Measurements from ENCODE around the gene FKBP1A.

FKBP1A gene
- 81.8 to 246 (median 122) reads per million in 18 experiments for total RNA-seq

DNA sequence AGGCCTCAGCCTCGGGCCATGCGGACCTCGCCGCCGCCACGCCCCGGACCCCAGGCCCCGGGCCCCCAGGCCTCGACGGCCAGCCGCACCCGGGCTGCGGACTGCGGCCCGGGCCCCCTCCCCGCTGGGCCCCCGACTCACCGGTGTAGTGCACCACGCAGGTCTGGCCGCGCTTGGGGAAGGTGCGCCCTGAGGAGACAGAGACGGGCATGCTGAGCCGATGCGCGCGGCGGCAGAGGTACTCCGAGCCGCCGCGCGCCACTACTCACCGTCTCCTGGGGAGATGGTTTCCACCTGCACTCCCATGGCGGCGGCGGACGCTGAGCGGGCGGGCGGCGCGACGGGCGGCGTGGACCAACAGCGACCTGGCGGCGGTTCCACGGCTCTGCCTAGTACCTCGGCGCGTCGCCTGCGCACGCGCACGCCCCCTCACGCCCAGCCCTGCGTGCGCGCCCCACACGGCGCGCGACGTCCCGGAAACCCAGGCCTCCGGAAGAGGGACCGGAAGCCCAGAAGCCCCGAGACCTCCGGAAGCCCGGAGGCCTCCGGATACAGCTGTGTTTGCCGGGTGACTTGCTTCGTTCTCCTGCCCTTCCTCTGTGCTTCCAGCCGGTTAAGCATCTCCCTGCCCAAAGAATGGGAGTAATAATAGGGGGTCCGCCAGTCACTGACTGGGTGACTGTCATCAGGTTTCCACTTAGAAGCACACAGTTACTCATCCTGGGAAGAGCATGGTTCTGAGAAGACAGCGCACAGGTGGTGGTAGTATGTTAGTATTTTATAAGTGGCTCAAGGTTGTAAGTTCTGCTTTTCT is at the start of gene FKBP1A:
TSS of gene FKBP1A (minus strand) at position 362 of the 814 bp plus-strand sequence. CDS start at position 306, 56 bp downstream.
- DNase-seq = peak; percentile 94 to 96

DNA sequence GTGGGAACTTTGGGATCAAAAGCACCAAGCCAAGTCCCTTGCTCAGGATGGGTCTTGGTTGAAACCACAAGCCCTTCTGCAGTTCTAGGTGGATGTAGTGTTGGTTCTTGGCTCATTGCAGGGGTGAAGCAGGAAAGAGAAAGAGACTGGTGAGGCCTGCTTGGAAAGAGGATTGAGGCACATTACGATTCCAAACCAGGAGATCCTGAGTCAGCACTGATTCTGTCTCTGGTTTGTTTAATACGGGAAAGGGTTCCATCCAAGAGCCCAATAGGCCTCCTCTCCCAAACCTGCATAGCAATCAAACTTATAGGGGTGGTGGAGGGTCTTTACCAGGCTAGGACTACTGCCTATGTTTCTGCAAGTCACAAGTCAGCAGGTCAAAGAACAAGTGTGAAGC is 49.5 kb upstream of the FKBP1A start:
- DNase-seq = no peak

DNA sequence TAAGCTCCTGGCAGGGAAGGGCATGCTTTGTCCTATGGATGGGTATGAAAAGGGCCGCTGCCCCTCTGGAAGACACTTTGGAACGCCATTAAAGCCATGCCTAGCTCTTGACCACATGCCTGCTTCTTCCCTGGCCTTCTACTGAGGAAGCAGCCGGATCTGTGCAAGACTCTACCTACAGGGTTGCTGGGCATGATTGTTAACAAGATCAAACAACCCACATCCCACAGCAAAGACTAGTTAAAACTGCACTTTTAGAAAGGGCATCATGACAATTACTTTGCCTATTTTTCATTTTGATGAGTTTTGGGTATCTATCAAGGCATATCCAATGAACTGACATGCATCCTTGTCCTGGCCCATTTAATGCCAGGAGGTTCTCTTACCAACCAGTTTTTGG is 48.3 kb upstream of the FKBP1A start:
- DNase-seq = no peak

DNA sequence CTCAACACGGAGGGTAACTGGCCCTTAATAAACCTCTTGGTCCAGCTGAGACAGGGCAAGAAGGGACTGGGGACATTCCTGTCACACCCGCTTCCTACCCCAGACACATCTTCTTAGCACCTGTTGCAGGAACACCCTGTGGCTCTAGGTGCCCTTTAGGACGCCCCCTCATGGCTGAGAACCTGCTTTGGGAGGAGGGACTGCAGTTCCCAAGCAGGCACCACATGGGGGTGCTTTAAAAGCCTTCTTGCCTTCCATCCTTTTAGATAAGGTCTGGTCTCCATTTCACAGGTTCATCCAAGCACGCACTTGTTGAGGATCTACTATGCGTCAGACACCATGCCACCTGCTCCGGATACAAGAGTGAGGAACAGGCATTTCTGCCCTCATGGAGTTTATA is 47.2 kb upstream of the FKBP1A start:
- peak in 1 of 2 donors; percentile 24 for DNase-seq

GRCh38 chr20:1438361-1438760 is 45.5 kb upstream of the FKBP1A start:
- peak in 1 of 2 donors; percentile 8 for DNase-seq

- DNase-seq = peak; percentile 70 to 84
These were observed 44.5 kb upstream of the FKBP1A start for GRCh38 chr20:1437235-1437904.

GRCh38 chr20:1436263-1436662 is 43.4 kb upstream of the FKBP1A start:
- no peak for DNase-seq

- no peak for DNase-seq
These were observed 42.5 kb upstream of the FKBP1A start for GRCh38 chr20:1435337-1435699.

DNA sequence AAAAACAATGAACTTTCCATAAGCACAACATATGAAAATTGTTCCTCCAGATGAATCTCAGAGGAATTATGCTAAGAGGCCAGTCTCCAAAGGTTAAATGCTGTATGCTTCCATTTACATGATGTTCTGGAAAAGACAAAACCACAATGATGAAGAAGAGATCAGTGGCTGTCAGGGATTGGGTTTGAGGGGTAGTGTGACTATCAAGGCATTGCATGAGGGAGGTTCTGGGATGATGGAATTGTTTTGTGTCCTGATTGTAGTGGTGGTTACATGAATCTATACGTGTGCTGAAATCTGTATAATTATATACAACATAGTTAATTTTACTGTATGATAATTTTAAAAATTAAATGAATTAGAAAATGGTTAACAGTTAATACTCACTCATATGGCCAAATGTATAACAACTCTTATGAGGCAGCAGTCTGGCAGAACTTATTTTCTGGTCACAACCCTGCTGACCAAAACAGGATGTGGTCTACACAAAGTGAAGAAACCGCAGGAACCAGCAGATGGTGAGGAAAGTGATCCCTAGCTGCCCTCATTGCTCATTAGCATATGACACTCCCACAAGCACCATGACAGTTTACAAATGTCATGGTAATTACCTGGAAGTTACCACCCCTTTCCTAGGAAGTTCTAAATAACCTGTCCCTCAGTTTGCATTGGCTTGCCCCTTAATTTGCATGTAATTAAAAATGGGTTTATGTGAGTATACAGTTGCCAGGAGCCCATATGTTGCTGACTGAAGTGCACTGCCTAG is 41.9 kb upstream of the FKBP1A start:
- peak; percentile 92 for DNase-seq

- no peak for DNase-seq
These were observed 38.3 kb upstream of the FKBP1A start for GRCh38 chr20:1431158-1431557.

GRCh38 chr20:1430004-1430451 is 37.2 kb upstream of the FKBP1A start:
- DNase-seq = peak; percentile 71 to 84

GRCh38 chr20:1429143-1429728 is 36.4 kb upstream of the FKBP1A start:
- DNase-seq = no peak

- DNase-seq = no peak
These were observed 34.7 kb upstream of the FKBP1A start for GRCh38 chr20:1427457-1428054.

- DNase-seq = no peak
These were observed 33.5 kb upstream of the FKBP1A start for GRCh38 chr20:1426231-1426849.

- no peak for DNase-seq
These were observed 31.5 kb upstream of the FKBP1A start for GRCh38 chr20:1424336-1424735.

DNA sequence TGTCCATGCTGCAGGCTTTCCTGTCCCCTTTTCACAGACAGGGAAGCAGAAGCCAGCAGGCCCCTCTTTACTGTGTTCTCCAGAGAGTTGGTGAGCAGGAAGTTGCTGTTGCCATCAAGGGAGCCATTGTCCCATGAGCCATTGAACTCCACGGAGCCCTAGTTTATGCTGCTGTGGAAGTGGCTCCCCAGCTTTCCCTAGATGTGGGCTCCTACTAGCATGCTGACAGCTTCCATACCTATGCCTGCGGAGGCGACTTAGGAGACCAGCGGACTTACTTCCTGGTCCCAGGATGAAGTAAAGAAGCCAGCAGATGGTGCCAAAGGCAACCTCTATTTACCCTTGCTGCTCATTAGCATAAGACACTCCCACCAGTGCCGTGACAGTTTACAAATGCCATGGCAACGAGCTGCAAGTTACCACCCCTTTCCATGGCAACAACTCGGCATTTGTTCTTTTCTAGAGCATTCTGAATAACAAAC is 30.8 kb upstream of the FKBP1A start:
- peak; percentile 77 to 82 for DNase-seq

- no peak for DNase-seq
These were observed 30.4 kb upstream of the FKBP1A start for GRCh38 chr20:1423206-1423605.

GRCh38 chr20:1422753-1423152 is 29.9 kb upstream of the FKBP1A start:
- no peak for DNase-seq

GRCh38 chr20:1420066-1420465 is 27.2 kb upstream of the FKBP1A start:
- no peak for DNase-seq

DNA sequence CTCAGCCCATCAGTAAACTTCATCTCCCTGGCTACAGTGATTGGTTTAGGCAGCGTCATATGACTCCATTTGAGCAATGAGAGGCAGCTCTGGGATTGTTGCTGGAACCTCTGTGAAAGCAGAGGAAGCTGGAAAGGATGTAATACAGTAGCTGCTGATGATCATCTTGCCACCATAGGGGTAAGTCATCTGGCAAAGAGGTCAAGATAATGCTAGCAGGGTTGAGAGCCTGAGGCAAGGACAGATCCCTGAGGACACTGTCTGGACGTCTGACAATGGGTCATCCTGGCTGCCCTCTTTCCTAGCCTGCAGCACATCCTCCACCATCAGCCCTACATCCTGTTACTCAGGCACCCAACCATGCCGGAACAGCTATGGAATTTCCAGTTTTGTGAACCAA is 25.5 kb upstream of the FKBP1A start:
- DNase-seq = no peak

GRCh38 chr20:1417790-1418189 is 24.9 kb upstream of the FKBP1A start:
- DNase-seq = no peak

GRCh38 chr20:1417273-1417672 is 24.4 kb upstream of the FKBP1A start:
- no peak for DNase-seq

Measured in inflammatory macrophage (primary cell).